HG02973 (cell line): ENCODE data around the gene SHC2.
"Not testable (repeated sequence)": the region's sequence is repeated elsewhere in the genome, so short reads cannot be mapped to it uniquely, and the experiment has no call there.

Experiments
- ATAC-seq: cut with Tn5 transposase; IDR thresholded peaks from one replicate; pipeline ENCODE4 v1.9.1; 2021; ENCODE audit warnings: moderate library complexity; ENCODE audit not compliant: unreplicated experiment

Gene SHC2

GRCh38 chr19:449916-450315 is 10.9 kb downstream of the SHC2 start:
- no peak for ATAC-seq

GRCh38 chr19:447816-448560 is 12.8 kb downstream of the SHC2 start:
- no peak for ATAC-seq

- no peak for ATAC-seq
Observed at GRCh38 chr19:447064-447426, 13.8 kb downstream of the SHC2 start.

- ATAC-seq = no peak
Observed at GRCh38 chr19:444677-445210, 16.1 kb downstream of the SHC2 start.

GRCh38 chr19:443005-443404 is 17.8 kb downstream of the SHC2 start:
- ATAC-seq = no peak

- ATAC-seq = no peak
Observed at GRCh38 chr19:442085-442484, 18.7 kb downstream of the SHC2 start.

- ATAC-seq = no peak
Observed at GRCh38 chr19:441213-441836, 19.5 kb downstream of the SHC2 start.

- ATAC-seq = no peak
Observed at GRCh38 chr19:440391-441212, 20.2 kb downstream of the SHC2 start.

- ATAC-seq = no peak
Observed at GRCh38 chr19:439167-439900, 21.5 kb downstream of the SHC2 start.

GRCh38 chr19:438416-438958 is 22.3 kb downstream of the SHC2 start:
- no peak for ATAC-seq

- no peak for ATAC-seq
Observed at GRCh38 chr19:437041-437440, 23.8 kb downstream of the SHC2 start.

GRCh38 chr19:436413-436950 is 24.4 kb downstream of the SHC2 start:
- ATAC-seq = no peak

GRCh38 chr19:435707-436412 is 25.0 kb downstream of the SHC2 start:
- ATAC-seq = no peak

- no peak for ATAC-seq
Observed at GRCh38 chr19:435056-435706, 25.7 kb downstream of the SHC2 start.

GRCh38 chr19:434152-434960 is 26.5 kb downstream of the SHC2 start:
- no peak for ATAC-seq

GRCh38 chr19:430701-431100 is 30.1 kb downstream of the SHC2 start:
- ATAC-seq = no peak

- ATAC-seq = no peak
Observed at GRCh38 chr19:428149-428548, 32.7 kb downstream of the SHC2 start.

GRCh38 chr19:427675-428074 is 33.2 kb downstream of the SHC2 start:
- not testable (repeated sequence) for ATAC-seq
